HepG2 (cell line): Measurements from ENCODE around the gene TFRC. TPM values are rescaled to one million over a fixed set of nuclear protein-coding genes. Genes with fewer than 3 reads are reported as not detected.
A peak's percentile ranks its signal among the peaks of the same experiment; 100 is the strongest.

Source experiments
- BORCS8-MEF2B ChIP-seq: sonication (generic); formaldehyde crosslinking; IDR thresholded peaks from 2 replicates; pipeline ENCODE4 v1.8.0; 2022; ENCODE audit warnings: mild to moderate bottlenecking, missing genetic modification reagents
- JDP2 ChIP-seq: sonication (generic); formaldehyde crosslinking; IDR thresholded peaks from 2 replicates; pipeline ENCODE4 v1.8.1; 2022; ENCODE audit warnings: missing genetic modification reagents, borderline replicate concordance
- KAT8 ChIP-seq: IDR thresholded peaks from 2 replicates; pipeline ENCODE4 v1.6.1; 2016; ENCODE audit warnings: missing genetic modification reagents, missing compliant biosample characterization
- KDM6A ChIP-seq: IDR thresholded peaks from 2 replicates; pipeline ENCODE4 v1.6.1; 2016; ENCODE audit warnings: low read depth
- MTF2 ChIP-seq: sonication (generic); formaldehyde crosslinking; IDR thresholded peaks from 2 replicates; pipeline ENCODE4 v1.5.0; 2020; ENCODE audit warnings: missing genetic modification reagents, borderline replicate concordance
- NFIB ChIP-seq: sonication (generic); formaldehyde crosslinking; IDR thresholded peaks from 2 replicates; pipeline ENCODE4 v1.9.0; 2021; ENCODE audit warnings: missing genetic modification reagents, mild to moderate bottlenecking, borderline replicate concordance
- NR2F1 ChIP-seq, 2 experiments: fragments of 450-650 bp in 1 of 2; formaldehyde crosslinking in 1 of 2; IDR thresholded peaks; 2 replicates each; pipeline versions ENCODE4 v1.5.0 to v1.6.1; 2016 to 2020; ENCODE audit warnings: mild to moderate bottlenecking in 1 of 2, missing compliant biosample characterization in 1 of 2, missing genetic modification reagents in 1 of 2, moderate library complexity in 1 of 2
- PAX8 ChIP-seq: sonication (generic); formaldehyde crosslinking; IDR thresholded peaks from 2 replicates; pipeline ENCODE4 v1.8.0; 2022; ENCODE audit warnings: mild to moderate bottlenecking, missing genetic modification reagents, borderline replicate concordance
- POGK ChIP-seq: sonication (generic); formaldehyde crosslinking; conservative IDR thresholded peaks from 2 replicates; pipeline ENCODE4 v1.8.0; 2022; ENCODE audit warnings: mild to moderate bottlenecking, moderate library complexity, missing genetic modification reagents
- SALL2 ChIP-seq: sonication (generic); formaldehyde crosslinking; IDR thresholded peaks from 2 replicates; pipeline ENCODE4 v1.8.1; 2023; ENCODE audit warnings: mild to moderate bottlenecking, missing genetic modification reagents, inconsistent platforms
- SCMH1 ChIP-seq: sonication (generic); formaldehyde crosslinking; IDR thresholded peaks from 2 replicates; pipeline ENCODE4 v1.9.0; 2021; ENCODE audit warnings: missing genetic modification reagents, mild to moderate bottlenecking, borderline replicate concordance
- SOX5 ChIP-seq: IDR thresholded peaks from 2 replicates; pipeline ENCODE4 v1.6.1; 2016; ENCODE audit warnings: borderline replicate concordance
- SP2 ChIP-seq: sonication (generic); formaldehyde crosslinking; IDR thresholded peaks from 2 replicates; pipeline ENCODE4 v1.5.1; 2020; ENCODE audit warnings: mild to moderate bottlenecking, missing genetic modification reagents
- TOE1 ChIP-seq: sonication (generic); formaldehyde crosslinking; IDR thresholded peaks from 2 replicates; pipeline ENCODE4 v1.4.0; 2020; ENCODE audit warnings: mild to moderate bottlenecking, missing genetic modification reagents
- ZBTB21 ChIP-seq: sonication (generic); formaldehyde crosslinking; IDR thresholded peaks from 2 replicates; pipeline ENCODE4 v1.4.0; 2020; ENCODE audit warnings: missing genetic modification reagents
- ZNF234 ChIP-seq: sonication (generic); formaldehyde crosslinking; conservative IDR thresholded peaks from 2 replicates; pipeline ENCODE4 v1.5.1; 2020; ENCODE audit warnings: mild to moderate bottlenecking, missing genetic modification reagents
- ZNF30 ChIP-seq: sonication (generic); formaldehyde crosslinking; IDR thresholded peaks from 2 replicates; pipeline ENCODE4 v1.5.0; 2020; ENCODE audit warnings: mild to moderate bottlenecking, missing genetic modification reagents
- ZNF382 ChIP-seq: sonication (generic); formaldehyde crosslinking; IDR thresholded peaks from 2 replicates; pipeline ENCODE4 v1.5.0; 2020; ENCODE audit warnings: missing genetic modification reagents, mild to moderate bottlenecking, borderline replicate concordance
- ZNF510 ChIP-seq: sonication (generic); formaldehyde crosslinking; IDR thresholded peaks from 2 replicates; pipeline ENCODE4 v1.4.0; 2020; ENCODE audit warnings: low read depth, mild to moderate bottlenecking, missing genetic modification reagents
- ZSCAN12 ChIP-seq: sonication (generic); formaldehyde crosslinking; IDR thresholded peaks from 2 replicates; pipeline ENCODE4 v1.9.0; 2021; ENCODE audit warnings: mild to moderate bottlenecking, missing genetic modification reagents
- polyA plus RNA-seq, 8 experiments: library from polyadenylated mRNA; depleted of rRNA in 3 of 8; stranded (reverse) in 7 of 8; unstranded in 1 of 8; fragments of >200 nt; fragmentation: Illumina TruSeq in 4 of 8; extraction: Trizol in 4 of 8; gene quantifications; 2 replicates each; pipeline versions ENCODE4 v1.2.1 to v1.2.3, GENCODE V29; 2011 to 2016; ENCODE audit warnings: low read depth in 4 of 8, missing spikeins in 1 of 8, mixed read lengths in 1 of 8; ENCODE audit not compliant: insufficient read depth in 1 of 8
- total RNA-seq, 5 experiments: library from RNA; depleted of rRNA; stranded (reverse); fragments of >200 nt; fragmentation: Illumina TruSeq; extraction: Trizol; gene quantifications; 2 replicates each; pipeline ENCODE4 v1.2.3, GENCODE V29; 2016; ENCODE audit warnings: low read depth in 1 of 5
- TF ChIP-seq, protein P1 (sequence below): sonication (generic); formaldehyde crosslinking; IDR thresholded peaks from 2 replicates; pipeline ENCODE4 v1.5.0; 2020; ENCODE audit warnings: mild to moderate bottlenecking, missing genetic modification reagents
- TF ChIP-seq, protein P2 (sequence below): IDR thresholded peaks from 2 replicates; pipeline ENCODE4 v1.6.1; 2016; ENCODE audit warnings: low read depth, borderline replicate concordance
- TF ChIP-seq, protein P3 (sequence below): sonication (generic); formaldehyde crosslinking; IDR thresholded peaks from 2 replicates; pipeline ENCODE4 v1.4.0; 2020; ENCODE audit warnings: low read depth, mild to moderate bottlenecking, missing genetic modification reagents
- TF ChIP-seq, protein P4 (sequence below): sonication (generic); formaldehyde crosslinking; IDR thresholded peaks from 2 replicates; pipeline ENCODE4 v1.9.0; 2021; ENCODE audit warnings: missing genetic modification reagents, borderline replicate concordance

The TFRC gene
- total and polyA plus RNA-seq, 2 of the 13 experiments (the other 11 are each of a cell fraction or from before 2014, with no cell fraction given): 188 to 274 TPM

DNA sequence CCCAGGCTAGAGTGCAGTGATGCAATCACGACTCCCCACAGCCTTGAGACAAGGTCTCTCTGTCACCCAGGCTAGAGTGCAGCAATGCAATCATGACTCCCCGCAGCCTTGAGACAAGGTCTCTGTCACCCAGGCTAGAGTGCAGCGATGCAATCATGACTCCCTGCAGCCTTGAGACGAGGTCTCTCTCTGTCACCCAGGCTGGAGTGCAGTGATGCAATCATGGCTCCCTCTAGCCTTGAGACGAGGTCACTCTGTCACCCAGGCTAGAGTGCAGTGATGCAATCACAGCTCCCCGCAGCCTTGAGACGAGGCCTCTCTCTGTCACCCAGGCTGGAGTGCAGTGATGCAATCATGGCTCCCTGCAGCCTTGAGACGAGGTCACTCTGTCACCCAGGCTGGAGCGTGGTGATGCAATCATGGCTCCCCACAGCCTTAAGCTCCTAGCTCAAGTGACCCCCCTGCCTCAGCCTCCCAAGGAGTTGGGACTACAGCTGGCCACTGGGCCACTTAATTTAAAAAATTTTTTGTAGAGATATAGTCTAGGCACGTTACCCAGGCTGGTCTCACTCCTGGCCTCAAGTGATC, 26.1 kb downstream of the TFRC start (continued):
- TF ChIP-seq KDM6A (peak; percentile 77), JDP2 (CRISPR knock-in tag) (peak; percentile 50; the same call in 1 of the 2 replicates), NR2F1 (CRISPR knock-in tag; IDR thresholded peaks at IDR 0.05) (peak; percentile 87 to 98), KAT8 (peak; percentile 86), POGK (CRISPR knock-in tag) (peak; percentile 99), ZNF30 (CRISPR knock-in tag) (no peak), ZNF510 (CRISPR knock-in tag) (no peak; the same call in 1 of the 2 replicates), PAX8 (CRISPR knock-in tag) (0 out of 2 replicates have a peak, but pooled peaks have one; percentile 56), ZNF234 (CRISPR knock-in tag) (no peak; the same call in 1 of the 2 replicates), NFIB (CRISPR knock-in tag) (no peak), MTF2 (CRISPR knock-in tag) (no peak), TOE1 (CRISPR knock-in tag) (0 out of 2 replicates have a peak, but pooled peaks have one; percentile 78), SCMH1 (no peak), SALL2 (peak; percentile 76; the same call in 1 of the 2 replicates), BORCS8-MEF2B (peak; percentile 93), SP2 (no peak), SOX5 (CRISPR knock-in tag) (peak; percentile 88), ZNF382 (CRISPR knock-in tag) (no peak), ZSCAN12 (CRISPR knock-in tag) (no peak), ZBTB21 (CRISPR knock-in tag) (peak; percentile 96)
- TF ChIP-seq, protein P1, sequence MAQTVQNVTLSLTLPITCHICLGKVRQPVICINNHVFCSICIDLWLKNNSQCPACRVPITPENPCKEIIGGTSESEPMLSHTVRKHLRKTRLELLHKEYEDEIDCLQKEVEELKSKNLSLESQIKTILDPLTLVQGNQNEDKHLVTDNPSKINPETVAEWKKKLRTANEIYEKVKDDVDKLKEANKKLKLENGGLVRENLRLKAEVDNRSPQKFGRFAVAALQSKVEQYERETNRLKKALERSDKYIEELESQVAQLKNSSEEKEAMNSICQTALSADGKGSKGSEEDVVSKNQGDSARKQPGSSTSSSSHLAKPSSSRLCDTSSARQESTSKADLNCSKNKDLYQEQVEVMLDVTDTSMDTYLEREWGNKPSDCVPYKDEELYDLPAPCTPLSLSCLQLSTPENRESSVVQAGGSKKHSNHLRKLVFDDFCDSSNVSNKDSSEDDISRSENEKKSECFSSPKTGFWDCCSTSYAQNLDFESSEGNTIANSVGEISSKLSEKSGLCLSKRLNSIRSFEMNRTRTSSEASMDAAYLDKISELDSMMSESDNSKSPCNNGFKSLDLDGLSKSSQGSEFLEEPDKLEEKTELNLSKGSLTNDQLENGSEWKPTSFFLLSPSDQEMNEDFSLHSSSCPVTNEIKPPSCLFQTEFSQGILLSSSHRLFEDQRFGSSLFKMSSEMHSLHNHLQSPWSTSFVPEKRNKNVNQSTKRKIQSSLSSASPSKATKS: no peak; the same call in 1 of the 2 replicates
- TF ChIP-seq, protein P2, sequence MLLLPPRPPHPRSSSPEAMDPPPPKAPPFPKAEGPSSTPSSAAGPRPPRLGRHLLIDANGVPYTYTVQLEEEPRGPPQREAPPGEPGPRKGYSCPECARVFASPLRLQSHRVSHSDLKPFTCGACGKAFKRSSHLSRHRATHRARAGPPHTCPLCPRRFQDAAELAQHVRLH (CRISPR knock-in tag): peak; percentile 96
- TF ChIP-seq, protein P3, sequence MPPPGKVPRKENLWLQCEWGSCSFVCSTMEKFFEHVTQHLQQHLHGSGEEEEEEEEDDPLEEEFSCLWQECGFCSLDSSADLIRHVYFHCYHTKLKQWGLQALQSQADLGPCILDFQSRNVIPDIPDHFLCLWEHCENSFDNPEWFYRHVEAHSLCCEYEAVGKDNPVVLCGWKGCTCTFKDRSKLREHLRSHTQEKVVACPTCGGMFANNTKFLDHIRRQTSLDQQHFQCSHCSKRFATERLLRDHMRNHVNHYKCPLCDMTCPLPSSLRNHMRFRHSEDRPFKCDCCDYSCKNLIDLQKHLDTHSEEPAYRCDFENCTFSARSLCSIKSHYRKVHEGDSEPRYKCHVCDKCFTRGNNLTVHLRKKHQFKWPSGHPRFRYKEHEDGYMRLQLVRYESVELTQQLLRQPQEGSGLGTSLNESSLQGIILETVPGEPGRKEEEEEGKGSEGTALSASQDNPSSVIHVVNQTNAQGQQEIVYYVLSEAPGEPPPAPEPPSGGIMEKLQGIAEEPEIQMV: peak; percentile 77
- TF ChIP-seq, protein P4, sequence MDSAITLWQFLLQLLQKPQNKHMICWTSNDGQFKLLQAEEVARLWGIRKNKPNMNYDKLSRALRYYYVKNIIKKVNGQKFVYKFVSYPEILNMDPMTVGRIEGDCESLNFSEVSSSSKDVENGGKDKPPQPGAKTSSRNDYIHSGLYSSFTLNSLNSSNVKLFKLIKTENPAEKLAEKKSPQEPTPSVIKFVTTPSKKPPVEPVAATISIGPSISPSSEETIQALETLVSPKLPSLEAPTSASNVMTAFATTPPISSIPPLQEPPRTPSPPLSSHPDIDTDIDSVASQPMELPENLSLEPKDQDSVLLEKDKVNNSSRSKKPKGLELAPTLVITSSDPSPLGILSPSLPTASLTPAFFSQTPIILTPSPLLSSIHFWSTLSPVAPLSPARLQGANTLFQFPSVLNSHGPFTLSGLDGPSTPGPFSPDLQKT (CRISPR knock-in tag): no peak
